Glomerular visceral epithelial cell (primary cell): ENCODE data around the gene SLC38A1.

Experiments used
- DNase-seq: peaks from one replicate; pipeline ENCODE4 v3.0.0-alpha.2; 2016; ENCODE audit errors: extremely low spot score

The SLC38A1 gene

DNA sequence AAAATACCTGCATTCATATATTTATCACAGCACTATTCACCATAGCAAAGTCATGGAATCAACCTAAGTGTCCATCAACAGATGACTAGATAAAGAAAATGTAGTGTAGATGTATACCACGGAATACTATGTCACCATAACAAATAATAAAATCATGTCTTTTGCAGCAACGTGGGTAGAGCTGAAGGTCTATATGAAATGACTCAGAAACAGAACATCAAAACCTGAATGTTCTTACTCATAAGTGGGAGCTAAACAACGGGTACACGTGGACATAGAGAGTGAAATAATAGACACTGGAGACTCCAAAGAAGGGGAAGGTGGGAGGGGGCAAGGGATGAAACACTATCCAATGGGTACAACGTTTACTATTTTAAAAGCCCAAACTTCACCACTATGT lies 37.9 kb downstream of the SLC38A1 start:
- no peak for DNase-seq

GRCh38 chr12:46230306-46230705 lies 38.5 kb downstream of the SLC38A1 start:
- DNase-seq: no peak

GRCh38 chr12:46227616-46228015 lies 41.2 kb downstream of the SLC38A1 start:
- no peak for DNase-seq

DNA sequence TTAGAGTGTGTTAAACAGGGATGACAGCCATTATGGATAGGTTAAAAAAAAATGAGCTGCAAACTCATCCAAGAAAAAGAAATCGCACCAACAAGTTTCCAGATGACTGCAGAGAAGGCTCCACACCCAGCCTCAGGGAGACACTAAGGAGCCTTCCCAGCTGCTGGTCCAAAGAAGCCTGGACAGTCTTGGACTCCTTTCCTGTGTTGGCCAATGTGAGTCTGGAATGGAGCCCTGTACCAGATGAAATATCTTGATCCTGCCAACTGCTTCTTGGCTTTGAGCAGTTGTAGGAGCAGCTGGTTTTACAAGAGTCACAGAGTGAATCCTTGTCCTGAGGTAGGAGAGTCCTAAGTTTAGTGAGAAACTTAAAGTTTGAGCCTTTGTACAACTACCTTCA lies 44.5 kb downstream of the SLC38A1 start:
- DNase-seq: no peak

- DNase-seq: no peak
These were observed 45.8 kb downstream of the SLC38A1 start for GRCh38 chr12:46223047-46223446.

GRCh38 chr12:46222636-46223035 lies 46.2 kb downstream of the SLC38A1 start:
- DNase-seq: no peak

DNA sequence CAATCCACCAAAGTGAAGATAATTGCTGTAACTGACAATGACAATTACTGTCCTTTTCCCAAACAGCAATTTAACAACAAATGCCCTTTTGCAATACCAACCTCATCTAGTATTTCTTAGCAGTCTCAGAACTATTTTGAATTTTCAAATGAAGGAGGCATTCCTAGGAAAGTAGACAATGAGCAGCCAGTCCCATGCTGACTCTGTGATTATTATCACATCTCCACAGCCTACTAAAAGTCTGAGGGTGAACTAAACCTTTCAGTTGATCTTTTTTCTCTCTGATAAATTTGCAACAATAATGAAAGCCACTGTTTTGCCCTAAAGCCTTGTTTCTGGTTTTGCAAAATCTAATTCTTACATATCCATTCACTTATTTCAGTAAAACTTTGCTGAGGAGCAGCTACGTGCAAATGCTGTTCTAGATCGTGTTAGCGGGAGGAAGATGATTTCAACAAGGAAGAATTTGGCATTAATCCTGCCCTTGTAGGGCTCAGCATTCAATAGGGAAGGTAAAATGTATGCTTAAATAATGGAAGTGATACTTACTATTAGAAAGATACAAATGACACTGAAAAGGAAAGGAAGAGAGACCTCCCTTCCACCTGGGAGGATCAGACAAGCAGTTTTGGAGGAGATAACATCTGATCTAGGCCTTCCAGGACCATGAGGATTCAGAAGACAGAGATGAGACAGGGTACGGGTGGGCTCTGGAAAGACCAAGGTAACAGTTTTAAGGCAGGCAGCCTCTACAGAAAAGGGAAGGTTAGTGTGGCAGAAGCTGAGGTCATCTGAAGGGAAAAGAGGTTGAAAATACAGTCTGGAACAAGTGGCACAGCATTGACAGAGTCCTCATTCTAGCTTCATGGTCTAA lies 47.4 kb downstream of the SLC38A1 start:
- no peak for DNase-seq

- DNase-seq: peak; percentile 8
These were observed 48.8 kb downstream of the SLC38A1 start for GRCh38 chr12:46219877-46220655.

DNA sequence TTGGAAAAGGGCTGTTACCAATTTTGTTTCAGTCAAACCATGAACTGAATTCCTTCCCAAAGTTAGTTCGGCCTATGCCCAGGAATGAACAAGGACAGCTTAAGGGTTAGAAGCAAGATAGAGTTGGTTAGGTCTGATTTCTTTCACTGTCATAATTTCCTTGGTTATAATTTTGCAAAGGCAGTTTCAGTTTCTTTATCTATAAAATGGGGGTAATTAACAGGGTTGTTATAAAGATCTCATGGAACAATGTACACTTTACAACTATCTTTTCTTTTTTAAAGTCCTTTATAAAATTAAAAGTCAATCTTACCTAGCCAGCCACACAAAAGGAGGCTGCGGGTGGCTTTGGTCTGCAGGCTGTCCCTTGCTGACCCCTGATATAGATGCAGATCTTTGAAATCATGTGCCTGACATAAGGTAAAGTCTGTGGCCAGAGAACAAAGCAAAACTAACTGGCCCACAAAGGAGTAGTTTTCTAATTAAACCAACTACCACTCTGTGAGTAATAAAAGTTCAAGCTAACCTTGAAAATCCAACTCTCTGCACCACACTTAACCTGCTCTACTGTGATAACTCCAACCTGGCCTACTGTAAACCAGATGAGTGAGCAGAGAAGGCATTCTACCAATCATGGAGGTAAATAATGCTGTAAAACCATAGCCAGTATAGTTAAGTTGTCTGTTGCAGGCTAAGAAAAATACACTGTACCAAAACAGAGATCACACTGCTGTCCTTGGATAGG lies 49.5 kb downstream of the SLC38A1 start:
- DNase-seq: no peak

DNA sequence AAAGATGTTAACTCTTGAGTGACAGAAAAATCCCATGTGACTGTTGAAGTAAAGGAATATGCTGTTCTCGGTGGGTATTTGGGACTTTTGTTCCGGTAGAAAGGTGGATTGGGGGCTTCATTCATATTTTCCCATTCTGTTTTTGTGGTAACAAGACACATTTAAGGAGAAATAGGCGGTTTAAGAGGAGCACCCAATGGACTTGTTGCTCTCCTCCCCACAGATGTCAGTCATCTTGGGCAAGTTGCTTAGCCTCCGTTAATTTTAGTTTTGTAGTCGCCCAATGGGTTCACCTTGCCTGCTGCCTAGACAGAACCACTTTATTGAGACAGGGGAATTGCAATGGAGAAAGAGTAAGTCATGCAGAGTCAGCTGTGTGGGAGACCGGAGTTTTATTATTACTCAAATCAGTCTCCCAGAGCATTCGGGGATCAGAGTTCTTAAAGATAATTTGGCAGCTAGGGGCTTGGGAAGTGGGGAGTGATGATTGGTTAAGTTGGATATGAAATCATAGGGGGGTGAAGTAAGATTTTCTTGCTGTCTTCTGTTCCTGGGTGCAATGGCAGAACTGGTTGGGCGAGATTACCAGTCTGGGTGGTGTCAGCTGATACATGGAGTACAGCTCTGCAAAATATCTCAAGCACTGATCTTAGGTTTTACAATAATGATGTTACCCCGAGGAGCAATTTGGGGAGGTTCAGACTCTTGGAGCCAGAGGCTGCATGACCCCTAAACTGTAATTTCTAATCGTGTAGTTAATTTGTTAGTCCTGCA lies 50.3 kb downstream of the SLC38A1 start:
- no peak for DNase-seq

DNA sequence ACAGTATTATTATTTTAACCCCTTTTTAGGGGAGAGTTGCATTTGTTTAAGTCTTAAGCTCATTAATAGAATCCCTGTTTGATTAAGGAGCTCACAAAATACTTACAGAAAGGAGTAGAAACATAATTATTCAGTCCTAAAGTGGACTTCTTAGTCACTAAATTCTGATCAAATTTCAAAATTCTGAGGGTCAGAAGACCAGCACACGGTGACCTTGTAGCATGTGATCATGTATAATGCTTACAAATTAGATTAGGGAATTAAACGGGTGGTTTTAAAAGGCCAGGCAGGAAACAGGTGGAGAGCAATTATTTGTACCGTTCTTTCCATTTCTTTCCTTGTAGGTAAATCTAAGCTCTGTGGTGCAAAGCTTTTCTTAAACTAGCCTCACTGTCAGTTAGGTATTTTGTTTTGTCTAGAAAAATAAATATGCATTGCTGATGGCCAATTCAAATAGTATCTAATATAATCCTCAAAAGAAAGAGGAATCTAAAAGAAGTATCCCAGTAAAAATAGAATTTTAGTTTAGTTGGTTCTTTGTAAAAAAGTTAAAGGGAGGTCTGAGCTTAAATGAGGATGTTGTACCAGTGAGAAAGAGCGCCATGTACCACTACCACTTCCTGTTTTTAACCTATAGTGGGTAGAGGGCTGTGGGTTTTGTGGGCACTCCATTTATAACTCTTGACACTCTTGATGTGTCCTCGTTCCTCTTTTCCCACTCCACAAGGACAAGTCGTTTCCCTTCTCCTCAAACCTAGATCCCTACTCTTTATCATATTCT lies 51.1 kb downstream of the SLC38A1 start:
- DNase-seq: no peak

DNA sequence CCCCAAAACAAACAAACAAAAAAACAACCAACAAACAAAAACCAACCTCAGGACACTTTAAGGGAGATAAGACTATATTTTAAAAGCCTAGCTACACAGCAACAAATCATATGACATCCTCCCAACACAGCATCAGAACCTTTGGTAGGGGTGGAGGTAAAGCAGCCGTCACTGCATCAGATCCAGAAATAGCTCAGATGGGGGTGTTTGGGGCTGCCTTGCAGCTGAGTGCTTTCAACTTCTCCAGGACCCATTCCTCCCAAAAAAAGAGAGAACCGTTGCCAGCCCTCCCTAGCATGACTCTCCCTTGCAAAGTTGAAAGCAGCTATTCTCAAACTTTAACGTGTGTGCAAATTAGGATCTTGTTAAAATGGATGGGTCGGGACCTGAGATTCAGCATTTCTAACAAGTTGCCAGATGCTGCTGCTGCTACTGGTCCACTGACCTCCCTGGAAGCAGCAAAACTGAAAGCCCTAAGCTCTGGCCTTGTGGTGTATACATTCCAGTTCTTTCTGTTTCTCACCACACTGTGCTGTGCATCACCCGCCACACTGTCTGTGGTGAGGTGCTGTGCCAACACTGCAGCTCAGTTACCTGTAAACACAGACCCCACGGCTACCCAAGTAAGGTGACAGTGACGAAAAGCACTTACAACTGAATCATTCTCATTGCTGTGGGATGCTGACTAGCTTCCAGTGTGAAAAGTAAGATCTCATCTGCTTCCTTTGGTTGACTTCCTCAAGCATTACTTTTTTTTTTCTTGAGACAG lies 54.0 kb downstream of the SLC38A1 start:
- DNase-seq: peak; percentile 2

DNA sequence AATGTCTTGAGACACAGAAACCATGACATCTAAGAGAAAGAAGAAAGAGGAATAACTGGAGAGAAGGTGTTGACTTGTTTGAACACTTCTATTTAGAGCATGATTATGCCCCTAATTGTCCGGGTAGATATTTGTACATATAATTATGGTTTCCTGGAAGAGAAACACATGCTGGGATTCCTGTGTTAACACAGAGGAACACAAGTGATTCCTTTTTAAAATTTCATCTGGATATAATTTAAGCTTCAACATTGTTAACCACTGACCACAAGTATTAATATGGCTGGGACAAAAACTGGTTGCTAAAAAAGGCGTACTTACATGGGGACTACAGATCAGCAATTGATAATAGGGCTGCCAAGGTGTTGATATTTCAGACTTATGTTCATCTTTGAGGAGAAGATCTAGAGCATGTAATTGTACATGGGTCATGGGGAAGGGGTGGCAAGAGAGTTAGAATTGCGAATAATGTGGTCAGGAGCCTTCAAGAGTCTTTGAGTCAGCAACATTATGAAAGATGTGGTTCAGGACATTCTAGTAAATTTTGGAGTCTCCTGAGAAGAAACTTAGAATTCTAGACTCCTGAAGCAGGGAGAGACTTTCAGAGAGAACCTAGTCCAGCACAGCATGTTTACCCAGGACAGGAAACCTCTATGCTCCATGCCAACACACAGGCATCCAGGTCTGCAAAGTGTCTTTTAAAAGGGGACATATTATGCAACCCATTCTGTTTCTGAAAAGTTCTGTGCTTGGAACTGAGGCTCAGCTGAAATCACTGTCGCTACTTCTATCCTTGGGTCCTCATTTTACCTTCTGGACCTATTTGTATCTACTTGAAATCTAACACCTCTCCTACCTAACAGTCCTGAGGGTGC lies 56.5 kb downstream of the SLC38A1 start:
- DNase-seq: no peak

- DNase-seq: no peak
These were observed 57.9 kb downstream of the SLC38A1 start for GRCh38 chr12:46210873-46211439.

- DNase-seq: no peak
These were observed 58.6 kb downstream of the SLC38A1 start for GRCh38 chr12:46209914-46210872.

GRCh38 chr12:46209170-46209569 lies 59.7 kb downstream of the SLC38A1 start:
- DNase-seq: no peak

- DNase-seq: no peak
These were observed 60.5 kb downstream of the SLC38A1 start for GRCh38 chr12:46208370-46208769.
